Pancreas (tissue), 10 donors: ENCODE results near the gene CIB4. TPM values are rescaled to one million over a fixed set of nuclear protein-coding genes. Genes with fewer than 3 reads are reported as not detected.

Source experiments
- ATAC-seq, 4 donors: fragments of 200-7000 bp; cut with Tn5 transposase; one replicate each; pipeline versions ENCODE4 v1.8.0 to v1.9.1; 2020; ENCODE audit warnings: mild to moderate bottlenecking in 4 of 4, moderate library complexity in 4 of 4
- DNase-seq, 6 donors: peaks; one replicate each; pipeline ENCODE4 v3.0.0-alpha.2; 2020
- FAIRE-seq: peaks from 2 replicates; lab custom pipeline; 2012; peaks lifted over from hg19 to GRCh38; lab: Jason Lieb, UNC
- H3K27ac ChIP-seq, 4 donors: fragments of 200-600 bp; sonication (generic); 1 replicate in 3 of 4; 2 replicates in 1 of 4; pipeline versions ENCODE4 v1.5.0 to v1.8.0; 2020
- H3K27me3 ChIP-seq, 4 donors: fragments of 200-600 bp; one replicate each; pipeline ENCODE4 v1.8.0; 2021
- H3K36me3 ChIP-seq, 3 donors: fragments of 200-600 bp; sonication (generic) in 1 of 3; one replicate each; pipeline versions ENCODE4 v1.5.0 to v1.8.0; 2020 to 2021
- H3K4me1 ChIP-seq, 3 donors: fragments of 200-600 bp; one replicate each; pipeline ENCODE4 v1.8.0; 2021
- H3K4me3 ChIP-seq, 4 donors: fragments of 200-600 bp; sonication (generic) in 2 of 4; one replicate each; pipeline versions ENCODE4 v1.5.0 to v1.8.0; 2020 to 2021
- H3K9me3 ChIP-seq, 4 donors: fragments of 200-600 bp; one replicate each; pipeline ENCODE4 v1.8.0; 2021
- WGBS, 2 donors: extraction: QIAGEN DNeasy Blood & Tissue Kit; methylation state at CpG; one replicate each; pipeline ENCODE4 v1.1.7; 2013; 5-methylcytosine and 5-hydroxymethylcytosine counted together
- intact Hi-C, 3 donors: fragments of 100-400 bp; cut with DNase I; formaldehyde crosslinking; loops; one replicate each; pipeline versions ENCODE4 v1.11.1 to v1.14.2; 2022
- polyA plus RNA-seq, 2 donors: library from polyadenylated mRNA; stranded (reverse); fragments of 200-250 nt; gene quantifications; one replicate each; pipeline ENCODE4 v1.2.3, GENCODE V29; 2013
- total RNA-seq, 6 donors: library from RNA; stranded (reverse); fragmentation: NEBNext Ultra II Directional in 4 of 6; extraction: Animal tissue kit (Norgen Biotek cat#: 25700) in 4 of 6; gene quantifications; one replicate each; pipeline versions ENCODE4 v1.2.1 to v1.2.4, GENCODE V29; 2021 to 2023
- TF ChIP-seq, protein P1 (sequence below), 4 donors: fragments of 200-600 bp; sonication (generic) in 3 of 4; IDR thresholded peaks; one replicate each; pipeline versions ENCODE4 v1.5.0 to v1.8.0; 2021; ENCODE audit warnings: antibody characterized with exemption in 4 of 4
- donor health status: healthy with polysubstance abuse.
- donor health status: DM: no; HTN: no; CAD: no; lungs with moderate emphysema.
- donor health status: DM: no; HTN: no; CAD: no.
- donor health status: control.
- donor health status: control.
- donor health status: Bipolar disorder and iron deficiency.
- donor health status: DM: yes; HTN: yes; CAD: no.
- donor health status: DM: no; HTN: no; CAD: no.
- donor health status: DM: no; HTN: no; CAD: no.
- donor health status: DM: yes; HTN: yes; CAD: no.

The CIB4 gene
- total and polyA plus RNA-seq, 8 donors: 0.19 to 0.62 (median 0.31) TPM; not detected in 3

DNA sequence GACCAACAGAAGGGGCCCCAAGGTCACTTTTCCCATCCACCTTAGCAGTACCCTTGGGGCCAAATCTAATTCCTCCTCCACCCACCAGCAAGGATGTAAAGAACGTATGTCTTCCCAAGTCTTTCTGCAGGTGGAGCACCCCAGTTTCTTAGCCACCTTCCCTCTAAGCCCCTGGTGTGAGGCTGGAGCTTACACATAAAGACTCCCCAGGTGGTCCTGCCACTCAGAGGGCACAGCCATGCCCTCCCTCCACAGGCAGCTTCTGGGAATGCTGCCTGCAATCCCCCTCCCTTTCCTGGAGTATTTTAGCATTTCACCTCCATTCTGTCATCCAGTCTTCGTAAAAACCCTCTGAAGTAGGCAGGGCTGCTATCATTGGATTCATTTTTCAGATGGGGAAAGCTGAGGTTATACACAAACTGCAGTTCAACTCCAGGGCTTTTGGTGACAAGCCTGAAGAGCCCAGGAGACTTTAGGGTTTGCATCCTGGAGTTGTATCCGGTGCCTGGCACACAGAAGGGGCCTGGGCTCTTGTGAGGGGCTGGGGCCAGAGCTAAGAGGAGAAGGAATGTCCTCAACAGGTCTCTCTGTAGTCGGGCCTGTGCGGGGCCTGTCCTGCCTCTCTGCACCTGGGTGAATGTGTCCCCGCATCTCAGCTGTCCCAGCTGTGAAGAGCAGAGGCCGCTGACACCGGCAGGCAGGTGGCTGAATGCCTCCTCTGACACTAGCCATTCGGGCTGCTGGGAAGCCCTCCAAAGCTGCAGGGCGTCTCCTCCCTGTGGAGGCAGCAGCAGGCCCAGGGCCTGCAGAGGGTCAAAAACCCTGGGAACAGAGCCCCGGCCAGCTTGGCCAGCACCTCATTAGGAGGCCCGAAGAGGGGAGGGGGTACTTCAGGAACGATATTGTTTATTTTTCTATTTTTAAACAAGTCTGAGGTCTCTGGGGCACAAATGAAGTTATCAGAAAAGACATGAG lies 27.6 kb downstream of the CIB4 start:
- Histone ChIP-seq H3K27me3 (no peaks in the 10 kb centered on the region), H3K4me1 (peaks cover 10 to 23% (median 14%) of the 10 kb centered on the region in 3 donors), H3K4me3 (no peak overlapping the region), H3K27ac (no peak overlapping the region), H3K9me3 (no peaks in the 10 kb centered on the region), H3K36me3 (no peaks in the 10 kb centered on the region)
- no peak for ATAC-seq
- 57 to 62% methylated on average over 13 of the region's 13 CpGs for WGBS, 2 donors
- peak in 1 of 6 donors; percentile 58 for DNase-seq
- TF ChIP-seq, protein P1, sequence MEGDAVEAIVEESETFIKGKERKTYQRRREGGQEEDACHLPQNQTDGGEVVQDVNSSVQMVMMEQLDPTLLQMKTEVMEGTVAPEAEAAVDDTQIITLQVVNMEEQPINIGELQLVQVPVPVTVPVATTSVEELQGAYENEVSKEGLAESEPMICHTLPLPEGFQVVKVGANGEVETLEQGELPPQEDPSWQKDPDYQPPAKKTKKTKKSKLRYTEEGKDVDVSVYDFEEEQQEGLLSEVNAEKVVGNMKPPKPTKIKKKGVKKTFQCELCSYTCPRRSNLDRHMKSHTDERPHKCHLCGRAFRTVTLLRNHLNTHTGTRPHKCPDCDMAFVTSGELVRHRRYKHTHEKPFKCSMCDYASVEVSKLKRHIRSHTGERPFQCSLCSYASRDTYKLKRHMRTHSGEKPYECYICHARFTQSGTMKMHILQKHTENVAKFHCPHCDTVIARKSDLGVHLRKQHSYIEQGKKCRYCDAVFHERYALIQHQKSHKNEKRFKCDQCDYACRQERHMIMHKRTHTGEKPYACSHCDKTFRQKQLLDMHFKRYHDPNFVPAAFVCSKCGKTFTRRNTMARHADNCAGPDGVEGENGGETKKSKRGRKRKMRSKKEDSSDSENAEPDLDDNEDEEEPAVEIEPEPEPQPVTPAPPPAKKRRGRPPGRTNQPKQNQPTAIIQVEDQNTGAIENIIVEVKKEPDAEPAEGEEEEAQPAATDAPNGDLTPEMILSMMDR (IDR thresholded peaks at IDR 0.05): no peak
- FAIRE-seq: no peak
- intact Hi-C loops: no loop called here

DNA sequence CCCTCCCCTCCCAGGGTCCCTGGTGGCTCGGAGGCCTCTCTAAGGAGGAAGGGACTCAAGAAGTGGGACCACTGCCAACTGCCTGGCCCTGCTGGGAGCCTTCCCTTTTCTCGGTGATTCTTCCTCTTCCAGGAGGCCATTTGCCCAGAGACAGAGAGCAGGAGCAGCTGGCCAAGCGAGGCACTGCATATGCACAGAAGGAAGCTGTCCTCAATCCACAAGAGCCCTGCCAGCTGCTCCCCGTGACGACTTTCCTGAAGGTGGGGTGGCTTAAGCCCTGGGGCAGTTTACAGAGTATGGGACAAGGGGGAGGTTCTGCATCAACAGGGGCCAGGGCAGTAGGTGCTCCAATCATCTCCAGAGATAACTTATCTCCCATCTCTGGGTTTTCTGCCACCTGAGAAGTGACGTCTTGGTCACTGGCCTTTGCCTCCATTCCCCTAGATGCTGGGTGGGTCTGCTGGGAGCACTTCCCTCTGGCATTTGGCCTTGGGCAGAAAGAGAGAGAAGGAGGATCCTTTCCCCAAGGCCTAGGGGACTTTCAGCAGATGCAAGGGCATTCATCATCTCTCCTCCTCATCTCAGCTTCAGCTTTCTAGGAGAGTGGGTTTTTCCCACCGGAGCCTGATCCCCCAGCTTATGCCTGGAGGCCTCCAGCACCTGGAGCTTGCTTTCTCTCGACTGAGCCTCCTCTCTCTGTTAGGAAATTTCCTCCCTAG lies 28.5 kb downstream of the CIB4 start:
- Histone ChIP-seq H3K9me3 (no peaks in the 10 kb centered on the region), H3K4me3 (no peak overlapping the region), H3K27me3 (no peaks in the 10 kb centered on the region), H3K4me1 (peaks cover 10 to 23% (median 14%) of the 10 kb centered on the region in 3 donors), H3K27ac (no peak overlapping the region), H3K36me3 (no peaks in the 10 kb centered on the region)
- TF ChIP-seq, protein P1 (IDR thresholded peaks at IDR 0.05): no peak
- 46 to 58% methylated on average over 8 of the region's 8 CpGs for WGBS, 2 donors
- DNase-seq: peak in 1 of 6 donors; percentile 52
- no peak for FAIRE-seq
- intact Hi-C loops: no loop called here
- peak in 2 of 4 donors; percentile 6 for ATAC-seq

DNA sequence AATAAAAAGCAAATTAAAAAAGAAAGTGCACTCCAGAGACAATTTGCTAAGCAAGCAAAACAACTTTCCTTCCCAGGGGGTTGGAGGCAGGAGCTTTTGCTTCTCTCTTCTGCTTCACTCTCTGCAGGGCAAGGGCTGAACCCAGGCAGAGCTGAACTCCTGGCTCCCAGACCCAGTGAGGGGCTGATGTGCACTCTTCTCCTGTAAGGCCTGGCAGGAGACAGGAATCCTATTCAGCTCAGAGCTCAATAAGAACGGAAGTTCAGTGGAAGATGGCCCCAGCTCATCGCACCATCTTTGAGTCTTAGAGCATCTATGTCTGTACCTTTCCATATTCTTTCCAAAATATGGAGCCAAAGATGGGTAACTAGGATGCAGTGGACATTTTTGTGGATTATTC lies 29.1 kb downstream of the CIB4 start:
- ATAC-seq (no peak), FAIRE-seq (no peak), DNase-seq (no peak)
- Histone ChIP-seq H3K4me1 (peaks cover 10 to 25% (median 14%) of the 10 kb centered on the region in 3 donors), H3K27me3 (no peaks in the 10 kb centered on the region), H3K36me3 (no peaks in the 10 kb centered on the region), H3K4me3 (no peak overlapping the region), H3K9me3 (no peaks in the 10 kb centered on the region), H3K27ac (no peak overlapping the region)
- intact Hi-C loops: no loop called here
- 97% methylated on average over 2 of the region's 2 CpGs for WGBS, 2 donors
- TF ChIP-seq, protein P1 (IDR thresholded peaks at IDR 0.05): no peak

DNA sequence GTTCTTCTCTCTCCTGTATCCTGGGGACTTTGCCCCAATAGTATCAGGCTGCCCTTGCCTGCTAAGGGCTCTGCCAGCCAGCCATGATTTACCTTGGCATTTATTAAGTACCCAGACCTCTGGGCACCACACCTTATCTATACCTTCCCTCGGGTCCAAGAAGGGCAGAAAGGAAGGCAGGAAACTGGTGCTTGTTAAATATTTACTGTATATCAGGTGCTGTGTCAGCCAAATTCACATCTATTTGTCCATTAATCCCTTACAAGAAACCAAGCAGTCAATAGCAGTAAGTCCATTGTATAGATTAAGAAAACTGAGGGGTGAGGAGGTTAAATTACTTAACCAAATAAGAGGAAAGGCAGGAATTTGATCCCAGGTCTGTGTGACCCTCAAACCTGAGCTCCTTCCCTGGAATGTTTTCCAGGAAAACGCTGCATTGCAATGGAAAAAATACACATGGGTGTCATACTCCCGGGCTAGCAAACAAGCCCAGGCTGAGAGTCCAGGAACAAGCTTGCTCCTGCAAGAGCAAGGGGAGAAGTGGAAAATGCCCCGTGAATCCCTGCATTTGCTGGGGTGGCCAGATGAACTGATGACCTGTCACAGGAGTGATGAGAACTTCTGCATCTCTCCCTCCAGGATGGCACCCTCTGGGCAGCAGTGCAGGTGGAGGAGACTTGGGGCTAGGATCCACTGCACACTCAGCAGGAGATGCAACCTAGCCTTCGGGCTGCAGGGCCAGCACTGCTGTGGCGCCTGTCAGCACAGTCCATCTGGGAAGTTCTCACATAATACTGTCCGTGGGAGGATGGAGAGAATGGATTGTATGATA lies 30.4 kb downstream of the CIB4 start:
- intact Hi-C loops: no loop called here
- peak; percentile 46 to 83 (median 62) for ATAC-seq
- Histone ChIP-seq H3K9me3 (no peaks in the 10 kb centered on the region), H3K4me1 (peaks cover 10 to 38% (median 22%) of the 10 kb centered on the region in 3 donors), H3K36me3 (no peaks in the 10 kb centered on the region), H3K27me3 (no peaks in the 10 kb centered on the region), H3K27ac (peak overlapping the region in 2 of 4 donors; percentile 21 to 68), H3K4me3 (no peak overlapping the region)
- peak in 2 of 6 donors; percentile 48 to 62 for DNase-seq
- FAIRE-seq: no peak
- TF ChIP-seq, protein P1 (IDR thresholded peaks at IDR 0.05): no peak
- 29 to 32% methylated on average over 7 of the region's 7 CpGs for WGBS, 2 donors
